ENCODE data around the gene FMOD. TPM values are rescaled to one million over a fixed set of nuclear protein-coding genes. Genes with fewer than 3 reads are reported as not detected.

FMOD gene
- total and polyA plus RNA-seq, 2 donors: 46.0 to 68.4 TPM

DNA sequence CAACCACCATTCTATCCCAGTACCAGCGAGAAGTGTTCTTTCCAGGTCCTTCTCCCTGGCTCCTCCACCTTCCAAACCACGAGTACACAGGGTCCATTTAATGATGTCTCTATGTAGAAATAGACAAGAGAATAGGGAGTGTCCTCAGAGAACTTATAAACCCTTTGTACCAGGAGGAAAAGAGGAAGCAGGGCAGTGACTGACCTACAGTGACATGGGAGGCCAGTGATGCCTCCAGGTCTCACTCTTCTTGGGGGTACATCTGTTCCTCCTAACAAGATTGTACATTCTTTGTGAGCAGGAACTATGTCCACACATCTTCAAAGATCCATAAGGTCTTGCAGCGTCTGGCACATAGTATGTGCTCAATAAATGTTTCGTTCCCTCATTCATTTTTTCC, 18.7 kb upstream of the FMOD start:
- Histone ChIP-seq H3K4me1 (ENCODE audit: insufficient read depth) (no peaks in the 10 kb centered on the region), H3K4me3 (ENCODE audit: low read depth, low read length) (no peak overlapping the region), H3K36me3 (ENCODE audit: insufficient read depth) (no peaks in the 10 kb centered on the region), H3K27ac (ENCODE audit: low read depth) (no peak overlapping the region)
- 95% methylated on average over 4 of the region's 4 CpGs for WGBS
- no peak for DNase-seq (ENCODE audit: extremely low spot score)

DNA sequence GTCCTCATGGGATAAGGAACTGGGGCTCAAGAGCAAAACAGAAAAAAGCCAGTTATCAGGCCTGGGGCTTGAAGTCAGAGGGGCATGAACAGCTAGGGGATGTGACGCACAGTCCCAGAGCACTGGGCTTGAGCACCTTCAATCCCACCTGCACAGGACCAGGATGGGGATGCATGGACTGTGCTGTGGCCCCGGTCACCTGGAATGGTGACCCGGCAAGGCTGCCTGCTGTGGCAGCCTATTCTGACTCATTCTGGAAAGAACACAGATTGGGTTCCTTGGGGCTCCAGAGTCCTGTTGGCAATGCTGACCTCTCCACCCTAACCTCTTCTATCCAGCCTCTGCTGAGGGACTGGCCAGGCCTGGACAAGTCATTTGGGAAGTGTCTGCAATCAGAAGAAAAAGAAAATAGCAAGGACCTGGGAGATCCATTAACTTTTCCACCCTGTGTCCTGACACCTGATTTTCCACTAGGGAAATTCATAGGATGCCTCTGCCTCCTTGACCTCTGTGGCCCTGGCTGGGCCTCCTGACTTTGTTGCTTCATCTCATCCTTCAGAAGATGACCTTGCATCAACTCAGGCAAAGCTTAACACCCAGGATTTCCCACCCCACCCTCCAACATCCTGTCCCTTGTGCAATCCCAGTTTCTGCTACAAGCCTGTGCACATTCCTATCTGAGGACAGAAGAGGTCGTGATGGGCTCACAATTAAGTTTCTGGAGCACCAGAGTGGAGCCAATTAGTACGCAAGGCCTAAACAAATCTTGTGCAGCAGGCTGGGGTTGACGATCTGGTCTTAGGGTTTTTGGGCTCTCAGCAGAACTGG, 17.9 kb upstream of the FMOD start:
- Histone ChIP-seq H3K4me3 (ENCODE audit: low read depth, low read length) (no peak overlapping the region), H3K27ac (ENCODE audit: low read depth) (no peak overlapping the region), H3K4me1 (ENCODE audit: insufficient read depth) (no peaks in the 10 kb centered on the region), H3K36me3 (ENCODE audit: insufficient read depth) (no peaks in the 10 kb centered on the region)
- WGBS: 59% methylated on average over 6 of the region's 6 CpGs
- no peak for DNase-seq (ENCODE audit: extremely low spot score)

DNA sequence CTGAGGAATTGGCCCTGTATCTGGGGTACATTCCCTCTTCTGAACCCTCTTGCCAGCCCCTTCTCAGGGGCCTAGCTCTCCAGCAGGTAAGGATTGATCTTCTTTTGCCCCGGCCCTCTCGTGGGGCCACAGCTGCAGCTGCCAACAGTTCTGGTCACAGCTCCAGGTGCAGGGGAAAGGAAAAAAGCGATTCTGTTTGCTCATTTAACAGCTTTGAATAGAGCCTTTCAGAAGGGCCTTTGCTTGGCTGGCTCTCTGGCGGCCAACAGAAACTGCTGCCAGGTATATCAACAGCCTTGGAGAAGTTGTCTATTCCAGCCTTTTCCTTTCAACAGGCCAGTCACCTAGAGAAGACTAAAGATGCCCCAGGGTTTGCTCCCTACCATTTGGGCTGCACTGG, 16.1 kb upstream of the FMOD start:
- Histone ChIP-seq H3K27ac (ENCODE audit: low read depth) (no peak overlapping the region), H3K36me3 (ENCODE audit: insufficient read depth) (no peaks in the 10 kb centered on the region), H3K4me1 (ENCODE audit: insufficient read depth) (no peaks in the 10 kb centered on the region), H3K4me3 (ENCODE audit: low read depth, low read length) (no peak overlapping the region)
- WGBS: 92% methylated on average over 4 of the region's 4 CpGs
- DNase-seq (ENCODE audit: extremely low spot score): no peak

DNA sequence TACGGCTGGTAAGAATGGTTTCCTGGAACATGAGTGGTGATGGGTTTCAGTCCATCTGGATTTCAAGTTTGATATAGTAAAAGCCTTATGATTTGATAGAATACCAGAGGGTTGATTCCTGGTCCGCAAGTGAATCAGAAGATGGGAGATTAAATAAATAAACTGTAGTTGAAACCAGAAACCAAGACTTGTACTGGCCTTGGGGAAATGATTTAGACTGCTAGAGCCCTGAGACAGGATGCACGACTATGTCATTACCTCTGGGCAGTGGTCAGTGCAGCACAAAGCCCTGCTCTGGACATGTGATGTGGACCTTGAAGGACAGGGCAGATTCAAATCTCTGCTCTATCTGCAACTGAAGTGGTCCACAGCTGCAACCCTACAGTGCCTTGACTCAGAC, 15.6 kb upstream of the FMOD start:
- no peak for DNase-seq (ENCODE audit: extremely low spot score)
- WGBS: 92% methylated on average over 3 of the region's 3 CpGs
- Histone ChIP-seq H3K4me1 (ENCODE audit: insufficient read depth) (no peaks in the 10 kb centered on the region), H3K4me3 (ENCODE audit: low read depth, low read length) (no peak overlapping the region), H3K27ac (ENCODE audit: low read depth) (no peak overlapping the region), H3K36me3 (ENCODE audit: insufficient read depth) (no peaks in the 10 kb centered on the region)

DNA sequence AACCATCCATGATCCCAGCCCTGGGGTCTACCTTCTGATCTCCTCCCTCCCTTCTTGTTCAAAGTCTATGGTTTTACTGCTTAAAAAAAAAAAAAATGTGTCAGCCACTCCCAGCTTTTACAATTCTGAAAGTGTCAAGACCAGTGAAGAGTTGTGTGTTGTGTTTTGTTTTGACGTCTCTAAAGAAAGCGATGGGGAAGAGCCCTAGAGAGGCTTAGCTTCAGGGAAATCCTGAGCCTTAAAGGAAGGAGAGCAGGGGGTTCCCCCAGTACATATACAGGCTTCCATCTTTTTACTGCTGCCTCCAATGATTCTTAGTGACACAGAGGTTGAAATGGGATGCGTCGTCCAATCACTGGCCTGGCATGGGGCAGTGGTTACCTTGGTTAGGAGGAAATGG, 13.9 kb upstream of the FMOD start:
- H3K4me3 ChIP-seq (ENCODE audit: low read depth, low read length): no peak overlapping the region
- no peaks in the 10 kb centered on the region for H3K36me3 ChIP-seq (ENCODE audit: insufficient read depth)
- 63% methylated on average over 4 of the region's 4 CpGs for WGBS
- H3K27ac ChIP-seq (ENCODE audit: low read depth): no peak overlapping the region
- no peaks in the 10 kb centered on the region for H3K4me1 ChIP-seq (ENCODE audit: insufficient read depth)
- no peak for DNase-seq (ENCODE audit: extremely low spot score)

DNA sequence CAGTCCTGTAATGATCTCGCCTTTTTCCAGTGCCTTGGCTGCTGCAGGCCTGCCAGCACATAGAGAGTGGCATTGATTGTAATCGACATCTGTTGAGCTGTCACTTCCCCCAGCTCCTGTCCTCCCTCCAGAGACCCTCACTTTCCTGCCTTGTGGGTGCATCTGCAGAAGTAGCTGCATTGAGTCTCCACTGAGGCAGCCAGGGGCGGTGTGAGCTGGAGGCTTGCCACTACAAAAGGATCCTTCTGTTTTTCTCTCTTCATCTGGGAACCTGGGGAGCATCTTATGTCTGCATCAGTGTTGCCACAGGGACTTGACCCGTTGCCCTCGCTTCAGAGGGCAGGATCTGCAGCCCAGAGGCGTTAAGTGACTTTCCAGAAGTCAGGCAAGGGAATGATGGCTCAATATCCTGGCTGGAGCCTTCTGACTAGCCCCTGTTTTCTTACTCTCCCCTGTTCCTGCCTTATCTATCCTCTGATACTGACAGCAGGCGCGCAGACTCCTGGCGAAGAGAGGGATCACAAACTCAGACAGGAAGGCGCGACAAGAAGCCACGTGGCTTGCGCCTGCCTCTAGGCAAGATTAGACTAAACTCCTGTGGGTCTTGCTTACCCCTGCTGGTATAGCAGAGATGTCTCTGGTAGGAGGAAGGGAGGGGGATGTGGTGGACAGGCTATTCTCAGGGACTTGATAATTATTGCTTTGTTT, 13.3 kb upstream of the FMOD start:
- Histone ChIP-seq H3K36me3 (ENCODE audit: insufficient read depth) (no peaks in the 10 kb centered on the region), H3K27ac (ENCODE audit: low read depth) (no peak overlapping the region), H3K4me3 (ENCODE audit: low read depth, low read length) (no peak overlapping the region), H3K4me1 (ENCODE audit: insufficient read depth) (no peaks in the 10 kb centered on the region)
- WGBS: 46% methylated on average over 13 of the region's 13 CpGs
- DNase-seq (ENCODE audit: extremely low spot score): no peak

DNA sequence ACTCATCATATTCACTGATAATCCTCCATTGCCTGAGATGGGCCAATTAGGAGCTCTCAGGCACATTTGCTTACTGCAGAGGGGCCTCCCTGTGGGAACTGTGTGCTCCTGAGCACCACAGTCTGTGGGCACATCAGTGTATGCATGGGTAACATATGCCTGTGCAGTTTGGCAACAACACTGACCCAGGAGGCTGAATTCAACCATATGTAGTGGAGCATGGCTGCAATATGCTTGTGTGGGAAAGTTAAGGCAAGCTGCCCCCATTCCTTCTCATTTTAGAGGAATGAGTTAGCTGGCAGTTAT, 11.8 kb upstream of the FMOD start:
- Histone ChIP-seq H3K36me3 (ENCODE audit: insufficient read depth) (no peaks in the 10 kb centered on the region), H3K4me1 (ENCODE audit: insufficient read depth) (no peaks in the 10 kb centered on the region), H3K4me3 (ENCODE audit: low read depth, low read length) (no peak overlapping the region), H3K27ac (ENCODE audit: low read depth) (no peak overlapping the region)
- DNase-seq (ENCODE audit: extremely low spot score): no peak

DNA sequence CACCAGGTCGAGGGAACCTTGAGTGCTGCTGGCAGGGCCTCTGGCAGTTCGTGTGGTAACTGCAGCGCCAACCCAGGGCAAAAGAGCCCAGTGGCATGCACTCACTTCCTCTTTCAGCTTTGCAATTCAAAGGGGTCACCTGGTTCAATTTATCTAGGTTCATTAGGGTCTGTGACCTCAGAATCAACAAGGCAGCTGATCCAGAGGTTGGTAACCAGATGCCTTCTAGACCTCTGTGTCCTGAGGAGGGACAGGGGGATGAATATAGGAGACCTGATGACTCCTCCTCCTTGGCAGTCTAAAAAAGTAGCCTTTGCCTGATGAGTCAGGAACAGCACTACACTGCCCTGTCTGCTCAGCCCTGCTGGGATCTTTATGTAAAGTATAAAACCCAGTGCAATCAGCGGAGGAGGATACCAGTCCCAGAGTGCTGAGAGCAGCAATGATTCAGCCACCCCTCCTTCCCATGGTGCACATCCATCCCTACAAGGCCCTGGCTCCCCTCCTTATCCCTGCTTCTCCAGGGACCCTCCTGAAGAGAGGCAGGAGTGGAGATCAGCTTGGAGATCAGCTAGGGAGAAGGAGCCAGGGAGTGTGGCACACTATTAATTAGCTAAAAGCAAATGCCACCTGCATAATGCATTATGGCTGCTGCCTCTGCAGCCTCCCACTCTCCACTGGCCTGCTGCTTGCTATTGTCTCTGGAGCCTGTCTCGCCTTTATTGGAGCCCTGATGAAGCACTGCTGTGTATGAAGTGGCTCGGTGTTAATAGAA, 11.2 kb upstream of the FMOD start:
- no peak overlapping the region for H3K27ac ChIP-seq (ENCODE audit: low read depth)
- H3K4me1 ChIP-seq (ENCODE audit: insufficient read depth): no peaks in the 10 kb centered on the region
- H3K36me3 ChIP-seq (ENCODE audit: insufficient read depth): no peaks in the 10 kb centered on the region
- DNase-seq (ENCODE audit: extremely low spot score): no peak
- H3K4me3 ChIP-seq (ENCODE audit: low read depth, low read length): no peak overlapping the region
- WGBS: 82% methylated on average over 6 of the region's 6 CpGs

DNA sequence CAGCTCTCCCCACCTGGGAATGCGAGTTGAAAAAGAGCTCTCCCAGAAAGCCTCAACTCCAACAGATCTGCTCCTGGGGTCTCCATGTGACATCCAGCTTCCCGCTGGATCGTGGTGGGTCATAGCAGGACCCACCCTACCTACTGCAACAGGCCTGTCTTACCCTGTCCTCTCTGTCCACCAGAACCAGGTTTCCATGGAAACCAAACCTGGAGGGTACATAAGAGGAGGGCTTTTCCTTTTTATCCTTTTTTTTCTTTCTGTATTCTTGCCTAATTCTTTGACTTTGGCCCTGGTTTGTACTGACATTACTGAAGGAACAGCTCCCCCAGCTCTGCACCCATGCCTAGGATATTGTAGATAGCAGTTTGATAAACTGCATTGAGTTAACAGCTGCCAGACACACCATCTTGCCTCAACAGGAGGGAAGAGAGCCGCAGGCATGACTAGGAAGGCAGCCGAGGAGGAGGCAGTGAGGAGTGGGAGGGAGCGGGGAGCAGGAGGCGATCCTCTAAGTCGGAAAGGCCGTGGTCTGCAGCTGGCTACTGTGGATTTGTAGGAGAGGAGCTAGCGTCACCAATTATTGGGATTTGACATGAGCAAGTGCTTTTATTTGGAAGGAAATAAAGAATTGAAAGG, 9.7 kb upstream of the FMOD start:
- DNase-seq (ENCODE audit: extremely low spot score): no peak
- H3K4me1 ChIP-seq (ENCODE audit: insufficient read depth): no peaks in the 10 kb centered on the region
- no peaks in the 10 kb centered on the region for H3K36me3 ChIP-seq (ENCODE audit: insufficient read depth)
- H3K27ac ChIP-seq (ENCODE audit: low read depth): no peak overlapping the region
- 87% methylated on average over 10 of the region's 10 CpGs for WGBS
- H3K4me3 ChIP-seq (ENCODE audit: low read depth, low read length): no peak overlapping the region

DNA sequence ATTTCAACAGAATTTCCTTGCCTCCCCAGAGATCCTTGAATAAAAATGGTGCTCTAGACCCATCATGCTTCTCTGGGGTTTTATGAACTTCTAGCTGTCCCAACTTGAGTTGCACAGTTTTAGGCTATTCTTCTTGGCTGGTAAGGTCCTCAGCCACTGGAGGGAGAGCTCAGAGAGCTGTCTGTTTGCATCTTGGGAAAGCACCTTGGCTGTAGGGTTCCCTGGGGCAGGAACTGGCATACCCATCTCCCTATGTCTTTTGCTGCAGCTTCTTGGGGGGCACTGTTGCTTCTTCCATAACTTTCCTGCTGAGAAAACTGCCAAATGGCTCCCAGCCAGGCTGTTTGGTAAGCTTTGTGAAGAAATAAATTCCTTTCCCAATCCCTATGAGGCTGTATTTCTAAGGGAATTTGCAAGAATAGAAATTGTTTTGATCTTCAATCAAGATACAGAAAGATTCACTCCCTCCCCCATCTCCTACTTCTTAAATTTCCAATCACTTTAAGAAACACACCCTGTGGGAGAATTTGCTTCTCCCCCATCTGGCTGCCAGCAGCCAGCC, 8.2 kb upstream of the FMOD start:
- no peak for DNase-seq (ENCODE audit: extremely low spot score)
- H3K4me1 ChIP-seq (ENCODE audit: insufficient read depth): no peaks in the 10 kb centered on the region
- H3K36me3 ChIP-seq (ENCODE audit: insufficient read depth): no peaks in the 10 kb centered on the region
- H3K4me3 ChIP-seq (ENCODE audit: low read depth, low read length): no peak overlapping the region
- no peak overlapping the region for H3K27ac ChIP-seq (ENCODE audit: low read depth)

DNA sequence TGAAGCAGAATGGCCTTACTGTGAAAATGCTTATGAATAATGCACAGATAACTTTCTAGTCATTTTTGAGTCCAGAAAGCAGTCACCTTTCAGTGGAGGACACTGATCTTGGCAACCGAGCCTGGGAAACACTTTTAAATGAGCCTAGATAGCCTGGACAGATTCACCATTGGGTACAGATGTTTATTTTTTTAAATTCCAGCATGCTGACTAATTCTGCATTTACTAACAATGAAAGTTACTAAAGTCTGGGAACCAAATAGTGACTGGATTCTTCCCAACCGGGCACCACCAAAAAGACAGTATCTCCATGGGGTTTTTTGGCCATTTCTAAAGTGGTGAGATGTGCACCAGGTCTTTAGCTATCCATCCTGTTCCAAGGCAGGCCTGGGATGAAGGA, 3.3 kb upstream of the FMOD start:
- no peaks in the 10 kb centered on the region for H3K4me1 ChIP-seq (ENCODE audit: insufficient read depth)
- H3K4me3 ChIP-seq (ENCODE audit: low read depth, low read length): no peak overlapping the region
- no peaks in the 10 kb centered on the region for H3K36me3 ChIP-seq (ENCODE audit: insufficient read depth)
- DNase-seq (ENCODE audit: extremely low spot score): no peak
- WGBS: 35% methylated on average over 2 of the region's 2 CpGs
- H3K27ac ChIP-seq (ENCODE audit: low read depth): no peak overlapping the region

DNA sequence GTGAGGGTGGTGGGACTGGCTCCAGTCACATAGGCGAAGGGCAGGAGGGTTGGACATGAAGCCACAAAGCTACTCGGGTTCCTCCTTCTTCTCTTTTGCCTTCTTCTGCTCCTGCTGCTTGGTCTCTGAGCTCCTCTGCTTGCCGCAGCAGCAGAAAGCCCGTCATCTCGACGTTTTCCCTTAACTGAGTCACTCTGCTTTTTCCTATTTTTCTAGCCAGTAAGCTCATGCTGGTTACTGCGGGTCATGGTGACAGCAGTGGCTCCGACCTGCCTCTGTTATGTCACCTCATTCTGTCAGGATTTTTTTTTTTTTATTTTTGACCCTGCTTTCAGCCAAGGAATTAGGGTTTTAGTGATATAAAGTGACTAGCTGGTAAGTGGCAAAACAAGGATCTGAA, 2.6 kb upstream of the FMOD start:
- no peak for DNase-seq (ENCODE audit: extremely low spot score)
- no peaks in the 10 kb centered on the region for H3K4me1 ChIP-seq (ENCODE audit: insufficient read depth)
- WGBS: 83% methylated on average over 8 of the region's 8 CpGs
- no peaks in the 10 kb centered on the region for H3K36me3 ChIP-seq (ENCODE audit: insufficient read depth)
- H3K4me3 ChIP-seq (ENCODE audit: low read depth, low read length): no peak overlapping the region
- H3K27ac ChIP-seq (ENCODE audit: low read depth): no peak overlapping the region

DNA sequence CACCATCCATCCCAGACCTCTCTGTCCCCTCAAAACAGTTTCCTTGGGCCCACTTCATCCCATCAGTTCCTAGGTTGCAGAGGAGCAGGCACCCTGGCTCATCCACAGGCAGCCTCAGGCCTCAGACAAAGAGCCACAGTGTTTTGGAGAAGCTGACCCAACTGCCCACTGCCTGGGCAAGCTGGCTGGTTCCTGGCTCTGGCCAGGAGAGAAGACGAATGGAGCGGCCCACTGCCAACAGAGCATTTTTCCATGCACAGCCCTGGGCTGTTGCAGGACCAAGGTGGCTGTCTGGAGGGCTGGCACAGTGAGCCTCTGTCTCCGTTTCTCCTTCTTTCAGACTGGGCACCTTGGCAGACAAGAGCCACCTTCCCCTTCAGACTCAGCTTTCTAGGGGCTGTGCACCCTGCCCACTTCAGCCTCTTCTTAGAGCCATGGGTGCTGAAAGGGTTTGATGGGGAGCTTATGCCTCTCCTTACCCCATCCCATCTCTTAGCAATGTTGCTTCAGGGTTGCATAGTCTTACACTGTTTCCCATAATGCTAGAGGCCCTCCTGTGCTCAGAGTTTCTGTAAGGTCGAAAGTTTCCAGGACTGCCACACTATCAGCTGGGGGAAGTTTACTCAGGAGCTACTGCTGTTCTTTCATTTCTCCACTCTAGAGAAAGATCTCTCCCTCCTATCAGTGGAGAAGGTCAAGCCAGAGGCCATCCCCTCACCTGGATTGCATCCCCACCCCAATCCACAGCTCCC, 973 bp downstream of the FMOD start:
- 80% methylated on average over 4 of the region's 4 CpGs for WGBS
- Histone ChIP-seq H3K4me1 (ENCODE audit: insufficient read depth) (no peaks in the 10 kb centered on the region), H3K27ac (ENCODE audit: low read depth) (no peak overlapping the region), H3K36me3 (ENCODE audit: insufficient read depth) (no peaks in the 10 kb centered on the region), H3K4me3 (ENCODE audit: low read depth, low read length) (no peak overlapping the region)
- DNase-seq (ENCODE audit: extremely low spot score): no peak

All from urinary bladder (tissue), 4 donors.